GM23338 (cell line): ENCODE results near the gene MED9. TPM values are rescaled to one million over a fixed set of nuclear protein-coding genes. Genes with fewer than 3 reads are reported as not detected.

ENCODE experiments used
- ATAC-seq: fragments of 200-7000 bp; cut with Tn5 transposase; 3 replicates; pipeline ENCODE4 v1.9.1; 2020
- DNase-seq: peaks from one replicate; pipeline ENCODE4 v3.0.0-alpha.2; 2015; ENCODE audit warnings: low spot score
- H2AFZ ChIP-seq: fragments of 200-600 bp; sonication (generic); 2 replicates; pipeline ENCODE4 v1.8.0; 2016; ENCODE audit warnings: antibody characterized with exemption, mild to moderate bottlenecking, moderate library complexity
- H3F3A ChIP-seq: fragments of 200-600 bp; sonication (generic); replicated peaks from 2 replicates; pipeline ENCODE4 v1.8.0; 2017; ENCODE audit warnings: antibody characterized with exemption, mixed run types, low read depth
- H3K27ac ChIP-seq: fragments of 200-600 bp; sonication (generic); 2 replicates; pipeline ENCODE4 v1.6.1; 2016; ENCODE audit warnings: low read depth
- H3K27me3 ChIP-seq: fragments of 200-600 bp; sonication (generic); 2 replicates; pipeline ENCODE4 v1.8.0; 2016; ENCODE audit warnings: mild to moderate bottlenecking, mixed run types, moderate library complexity; ENCODE audit not compliant: insufficient read depth
- H3K36me3 ChIP-seq: fragments of 200-600 bp; sonication (generic); 2 replicates; pipeline ENCODE4 v1.8.0; 2016; ENCODE audit warnings: mild to moderate bottlenecking; ENCODE audit not compliant: insufficient read depth
- H3K4me1 ChIP-seq: fragments of 200-600 bp; sonication (generic); 2 replicates; pipeline ENCODE4 v1.8.0; 2016; ENCODE audit warnings: mild to moderate bottlenecking, moderate library complexity; ENCODE audit not compliant: insufficient read depth
- H3K4me2 ChIP-seq: fragments of 200-600 bp; sonication (generic); 2 replicates; pipeline ENCODE4 v1.7.1; 2017; ENCODE audit warnings: mixed run types
- H3K4me3 ChIP-seq: fragments of 200-600 bp; sonication (generic); 2 replicates; pipeline ENCODE4 v1.6.1; 2016; ENCODE audit warnings: mixed run types
- H3K79me2 ChIP-seq: fragments of 200-600 bp; sonication (generic); replicated peaks from 2 replicates; pipeline ENCODE4 v1.8.0; 2017; ENCODE audit warnings: mild to moderate bottlenecking; ENCODE audit not compliant: insufficient read depth
- H3K9me2 ChIP-seq: fragments of 200-600 bp; sonication (generic); 2 replicates; pipeline ENCODE4 v1.8.0; 2017; ENCODE audit not compliant: insufficient read depth
- H4K20me1 ChIP-seq: fragments of 200-600 bp; sonication (generic); replicated peaks from 2 replicates; pipeline ENCODE4 v1.8.0; 2017; ENCODE audit warnings: mild to moderate bottlenecking; ENCODE audit not compliant: insufficient read depth
- H3K27ac Mint-ChIP-seq: 2 replicates; pipeline ENCODE4 v1.8.0; 2020; ENCODE audit warnings: inconsistent platforms, mild to moderate bottlenecking, moderate library complexity, mixed read lengths
- H3K27me3 Mint-ChIP-seq: 3 replicates; pipeline ENCODE4 v1.8.0; 2022; ENCODE audit warnings: low read depth, mild to moderate bottlenecking, moderate library complexity, mixed read lengths, inconsistent platforms; ENCODE audit not compliant: insufficient read depth, poor library complexity
- H3K36me3 Mint-ChIP-seq: 3 replicates; pipeline ENCODE4 v1.8.0; 2021; ENCODE audit warnings: low read depth, mild to moderate bottlenecking, inconsistent platforms, moderate library complexity, mixed read lengths
- H3K4me1 Mint-ChIP-seq: 3 replicates; pipeline ENCODE4 v1.8.0; 2020; ENCODE audit warnings: mild to moderate bottlenecking, inconsistent platforms, mixed read lengths
- H3K4me3 Mint-ChIP-seq: 3 replicates; pipeline ENCODE4 v1.8.0; 2021; ENCODE audit warnings: moderate library complexity, mild to moderate bottlenecking, inconsistent platforms, mixed read lengths
- H3K9me3 Mint-ChIP-seq: 3 replicates; pipeline ENCODE4 v1.8.0; 2020; ENCODE audit warnings: moderate library complexity, mild to moderate bottlenecking, inconsistent platforms, mixed read lengths
- CTCF ChIP-seq, 2 experiments: fragments of 200-600 bp in 1 of 2; sonication (generic) in 1 of 2; conservative IDR thresholded peaks; 2 replicates each; pipeline versions ENCODE4 v1.5.1 to v1.6.1; 2016 to 2017; ENCODE audit warnings: antibody characterized with exemption in 2 of 2, low read depth in 2 of 2, mild to moderate bottlenecking in 2 of 2, moderate library complexity in 1 of 2
- ETS1 ChIP-seq: IDR thresholded peaks from 2 replicates; pipeline ENCODE4 v1.6.1; 2016; ENCODE audit warnings: antibody characterized with exemption
- EZH2 ChIP-seq: fragments of 200-600 bp; sonication (generic); IDR thresholded peaks from one replicate; pipeline ENCODE4 v1.8.0; 2017; ENCODE audit warnings: antibody characterized with exemption, mild to moderate bottlenecking, low read depth; ENCODE audit not compliant: unreplicated experiment
- EZH2phosphoT487 ChIP-seq: fragments of 200-600 bp; sonication (generic); IDR thresholded peaks from one replicate; pipeline ENCODE4 v1.8.1; 2018; ENCODE audit warnings: antibody characterized with exemption; ENCODE audit not compliant: unreplicated experiment
- JUNB ChIP-seq: IDR thresholded peaks from one replicate; pipeline ENCODE4 v1.6.1; 2016; ENCODE audit warnings: antibody characterized with exemption; ENCODE audit not compliant: unreplicated experiment
- NANOG ChIP-seq: IDR thresholded peaks from 2 replicates; pipeline ENCODE4 v1.6.1; 2016; ENCODE audit warnings: antibody characterized with exemption, borderline replicate concordance
- POLR2AphosphoS5 ChIP-seq: IDR thresholded peaks from 2 replicates; pipeline ENCODE4 v1.6.1; 2016; ENCODE audit warnings: antibody characterized with exemption, low read depth
- REST ChIP-seq: IDR thresholded peaks from one replicate; pipeline ENCODE4 v1.6.1; 2018; ENCODE audit warnings: antibody characterized with exemption; ENCODE audit not compliant: unreplicated experiment
- STAT1 ChIP-seq: IDR thresholded peaks from one replicate; pipeline ENCODE4 v1.6.1; 2016; ENCODE audit warnings: antibody characterized with exemption; ENCODE audit not compliant: unreplicated experiment
- ZNF462 ChIP-seq: fragments of 250-450 bp; sonication (Bioruptor Pico); IDR thresholded peaks from 2 replicates; pipeline ENCODE4 v1.5.0; 2020; ENCODE audit warnings: mild to moderate bottlenecking, moderate library complexity
- polyA plus RNA-seq: library from polyadenylated mRNA; unstranded; fragments of >200 nt; fragmentation: Nextera tagmentation; extraction: Ambion mirVana; gene quantifications from 2 replicates; pipeline ENCODE4 v1.2.1, GENCODE V29; 2016
- total RNA-seq: library from RNA; depleted of rRNA; stranded (reverse); fragments of >200 nt; shearing (Covaris generic); gene quantifications from 2 replicates; pipeline ENCODE4 v1.2.3, GENCODE V29; 2014

MED9 gene
- total and polyA plus RNA-seq, 2 experiments from 2014 or later = 17.3 to 19.9 TPM

GRCh38 chr17:17527534-17527933 is 50.7 kb downstream of the MED9 start (continued):
- TF ChIP-seq REST (no peak), JUNB (no peak), CTCF (conservative IDR thresholded peaks at IDR 0.05; ENCODE audit: low read depth in 2 of 2) (no peak), STAT1 (no peak), NANOG (no peak), ETS1 (no peak), EZH2phosphoT487 (no peak), EZH2 (no peak), POLR2AphosphoS5 (no peak)

GRCh38 chr17:17527956-17528500 is 51.2 kb downstream of the MED9 start:
- H3K36me3 Mint-ChIP-seq = no peaks in the 10 kb centered on the region; the same call in 2 of the 3 replicates
- no peak overlapping the region for H3K4me3 ChIP-seq
- TF ChIP-seq ZNF462 (CRISPR knock-in tag) = no peak

More at GRCh38 chr17:17527956-17528500, 51.2 kb downstream of the MED9 start:
- Histone ChIP-seq H3K36me3 (no peaks in the 10 kb centered on the region), H2AFZ (no peak overlapping the region), H3F3A (no peaks in the 10 kb centered on the region), H3K4me1 (peaks cover 5% of the 10 kb centered on the region), H3K9me2 (no peaks in the 10 kb centered on the region), H3K27me3 (no peaks in the 10 kb centered on the region), H3K4me2 (no peak overlapping the region), H4K20me1 (no peaks in the 10 kb centered on the region), H3K27ac (no peak overlapping the region), H3K79me2 (no peaks in the 10 kb centered on the region)
- H3K4me1 Mint-ChIP-seq = peaks cover 19% of the 10 kb centered on the region
- no peak overlapping the region for H3K27ac Mint-ChIP-seq
- H3K9me3 Mint-ChIP-seq = peaks cover 6% of the 10 kb centered on the region; the same call in 2 of the 3 replicates
- no peak for DNase-seq
- H3K27me3 Mint-ChIP-seq = peaks cover 18% of the 10 kb centered on the region
- ATAC-seq = no peak
- H3K4me3 Mint-ChIP-seq = no peak overlapping the region
